ENCODE measurements around the gene SLC50A1. TPM values are rescaled to one million over a fixed set of nuclear protein-coding genes. Genes with fewer than 3 reads are reported as not detected.
"Not testable (repeated sequence)": the region's sequence is repeated elsewhere in the genome, so short reads cannot be mapped to it uniquely, and the experiment has no call there.

Gene SLC50A1
- total RNA-seq, 1 donor from 2014 or later, result 26.6 TPM

- no peaks in the 10 kb centered on the region for H3K36me3 ChIP-seq (ENCODE audit: control insufficient read depth, insufficient read depth, low read length)
- no peak for TF ChIP-seq CTCF (IDR thresholded peaks at IDR 0.05; ENCODE audit: insufficient read depth, low read length, poor library complexity, severe bottlenecking)
- peaks cover 3% of the 10 kb centered on the region for H3K27me3 ChIP-seq (ENCODE audit: control insufficient read depth, insufficient read depth, low read length)
- DNase-seq (ENCODE audit: low read depth), result no peak
- H3K4me3 ChIP-seq (ENCODE audit: low read depth, low read length), result no peak overlapping the region
Measured at GRCh38 chr1:155110381-155110780, 25.3 kb upstream of the SLC50A1 start.

DNA sequence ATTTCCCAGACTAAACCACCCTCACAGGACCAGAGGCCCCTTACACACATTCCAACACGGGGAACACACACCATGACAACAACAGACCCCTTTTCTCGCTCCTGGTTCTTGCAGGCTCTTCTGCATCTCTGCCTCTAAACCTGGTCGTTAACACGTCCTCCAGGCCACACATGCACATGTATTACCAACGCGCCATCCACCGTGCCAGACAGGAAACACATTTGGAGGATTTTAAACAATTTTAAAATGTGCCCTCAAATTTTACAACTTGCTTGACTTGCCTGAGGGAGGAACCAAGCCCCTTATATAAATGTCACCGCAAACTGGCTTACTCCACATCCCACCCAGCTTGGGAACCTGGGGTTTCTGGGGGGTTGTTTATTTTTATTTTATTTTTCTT, 24.8 kb upstream of the SLC50A1 start:
- TF ChIP-seq CTCF (IDR thresholded peaks at IDR 0.05; ENCODE audit: insufficient read depth, low read length, poor library complexity, severe bottlenecking), result no peak
- Histone ChIP-seq H3K4me3 (ENCODE audit: low read depth, low read length) (no peak overlapping the region), H3K27me3 (ENCODE audit: control insufficient read depth, insufficient read depth, low read length) (peaks cover 3% of the 10 kb centered on the region), H3K36me3 (ENCODE audit: control insufficient read depth, insufficient read depth, low read length) (no peaks in the 10 kb centered on the region)
- no peak for DNase-seq (ENCODE audit: low read depth)

DNA sequence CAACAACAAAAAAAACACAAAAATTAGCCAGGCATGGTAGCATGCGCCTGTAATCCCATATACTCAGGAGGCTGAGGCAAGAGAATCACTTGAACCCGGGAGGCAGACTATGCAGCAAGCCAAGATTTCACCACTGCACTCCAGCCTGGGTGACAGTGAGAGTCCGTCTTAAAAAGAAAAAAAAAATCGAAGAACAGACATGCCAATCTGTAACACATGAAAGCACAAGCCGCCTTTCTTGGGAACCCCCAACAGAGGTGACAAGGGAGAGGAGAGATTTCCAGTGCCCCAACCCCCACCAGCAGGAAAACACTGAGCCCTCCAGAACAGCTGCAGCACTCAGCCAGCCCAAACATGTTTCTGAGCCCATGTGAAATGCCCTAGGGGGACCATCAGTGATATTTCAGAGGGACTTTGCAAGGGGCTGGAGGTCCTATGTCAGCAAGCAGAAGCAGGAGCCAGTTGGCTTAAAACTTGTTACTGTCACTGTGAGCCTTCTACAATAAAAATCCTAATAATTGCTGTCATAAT, 22.1 kb upstream of the SLC50A1 start:
- Histone ChIP-seq H3K27me3 (ENCODE audit: control insufficient read depth, insufficient read depth, low read length) (peaks cover 6% of the 10 kb centered on the region), H3K36me3 (ENCODE audit: control insufficient read depth, insufficient read depth, low read length) (no peaks in the 10 kb centered on the region), H3K4me3 (ENCODE audit: low read depth, low read length) (no peak overlapping the region)
- TF ChIP-seq CTCF (IDR thresholded peaks at IDR 0.05; ENCODE audit: insufficient read depth, low read length, poor library complexity, severe bottlenecking), result no peak
- DNase-seq (ENCODE audit: low read depth), result no peak

DNA sequence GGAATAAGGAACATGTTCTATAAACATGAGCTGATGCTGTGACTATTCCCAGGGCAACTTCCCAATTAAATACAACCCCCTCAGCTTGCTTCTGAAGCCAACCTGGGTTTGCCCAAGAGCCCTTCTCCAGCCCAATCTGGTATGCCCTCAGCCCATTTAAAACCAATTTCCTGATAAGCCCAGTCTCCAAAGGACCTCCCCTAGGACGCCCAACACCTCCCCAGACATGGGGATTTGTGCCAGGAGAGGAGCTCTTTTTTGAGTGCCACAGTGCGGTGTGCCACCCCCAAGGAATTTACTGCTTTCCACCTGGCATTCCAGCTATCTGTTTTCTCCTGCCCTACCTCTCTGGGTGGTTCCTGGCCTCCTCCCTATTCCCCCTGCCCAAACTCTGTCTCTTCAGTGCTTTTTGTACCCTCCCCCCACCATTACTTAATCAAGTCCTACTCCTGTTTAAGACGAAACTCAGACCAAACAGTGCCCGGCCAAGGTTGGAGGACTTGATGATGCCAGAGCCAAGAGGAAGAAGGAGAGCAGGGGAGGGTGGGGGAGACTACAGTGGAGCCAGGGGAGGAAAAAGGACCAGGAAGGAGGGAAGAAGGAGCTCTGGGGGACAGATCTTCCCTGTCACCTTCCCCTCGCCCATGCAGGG, 19.4 kb upstream of the SLC50A1 start:
- no peak for DNase-seq (ENCODE audit: low read depth)
- Histone ChIP-seq H3K4me3 (ENCODE audit: low read depth, low read length) (no peak overlapping the region), H3K27me3 (ENCODE audit: control insufficient read depth, insufficient read depth, low read length) (peaks cover 8% of the 10 kb centered on the region), H3K36me3 (ENCODE audit: control insufficient read depth, insufficient read depth, low read length) (no peaks in the 10 kb centered on the region)
- TF ChIP-seq CTCF (IDR thresholded peaks at IDR 0.05; ENCODE audit: insufficient read depth, low read length, poor library complexity, severe bottlenecking), result no peak

- Histone ChIP-seq H3K4me3 (ENCODE audit: low read depth, low read length) (no peak overlapping the region), H3K36me3 (ENCODE audit: control insufficient read depth, insufficient read depth, low read length) (no peaks in the 10 kb centered on the region), H3K27me3 (ENCODE audit: control insufficient read depth, insufficient read depth, low read length) (peaks cover 8% of the 10 kb centered on the region)
- no peak for DNase-seq (ENCODE audit: low read depth)
- TF ChIP-seq CTCF (IDR thresholded peaks at IDR 0.05; ENCODE audit: insufficient read depth, low read length, poor library complexity, severe bottlenecking), result no peak
Measured at GRCh38 chr1:155117610-155118009, 18.0 kb upstream of the SLC50A1 start.

- not testable (repeated sequence) for H3K27me3 ChIP-seq (ENCODE audit: control insufficient read depth, insufficient read depth, low read length); H3K36me3 ChIP-seq (ENCODE audit: control insufficient read depth, insufficient read depth, low read length); DNase-seq (ENCODE audit: low read depth); H3K4me3 ChIP-seq (ENCODE audit: low read depth, low read length)
Measured at GRCh38 chr1:155118090-155118489, 17.6 kb upstream of the SLC50A1 start.
